Right atrium auricular region (tissue), 2 donors: ENCODE measurements around the gene C1QB. TPM values are rescaled to one million over a fixed set of nuclear protein-coding genes. Genes with fewer than 3 reads are reported as not detected.

ENCODE experiments used
- DNase-seq: peaks from one replicate; pipeline ENCODE4 v3.0.0-alpha.2; 2019; ENCODE audit warnings: low spot score
- H3K27ac ChIP-seq, 2 donors: fragments of 200-600 bp; sonication (generic); 1 replicate in 1 of 2; 2 replicates in 1 of 2; pipeline ENCODE4 v1.5.1; 2016 to 2019
- H3K27me3 ChIP-seq, 2 donors: fragments of 200-600 bp; sonication (generic); one replicate each; pipeline versions ENCODE4 v1.5.1 to v1.6.0; 2017 to 2019
- H3K36me3 ChIP-seq: fragments of 200-600 bp; sonication (generic); one replicate; pipeline ENCODE4 v1.5.1; 2016
- H3K4me1 ChIP-seq, 2 donors: fragments of 200-600 bp; sonication (generic); one replicate each; pipeline versions ENCODE4 v1.5.1 to v1.6.0; 2017 to 2019
- H3K4me3 ChIP-seq, 2 donors: fragments of 200-600 bp; sonication (generic); 1 replicate in 1 of 2; 2 replicates in 1 of 2; pipeline ENCODE4 v1.5.1; 2017 to 2019; ENCODE audit warnings: mild to moderate bottlenecking in 1 of 2, moderate library complexity in 1 of 2
- H3K9me3 ChIP-seq, 2 donors: fragments of 200-600 bp; sonication (generic); one replicate each; pipeline ENCODE4 v1.5.1; 2019
- total RNA-seq, 2 donors: library from RNA; depleted of rRNA; stranded (reverse); fragments of >200 nt; gene quantifications; one replicate each; pipeline ENCODE4 v1.1.0, GENCODE V29; 2016
- TF ChIP-seq, protein P1 (sequence below), 2 donors: fragments of 200-600 bp; sonication (generic); IDR thresholded peaks; one replicate each; pipeline ENCODE4 v1.5.1; 2019; ENCODE audit warnings: antibody characterized with exemption in 2 of 2

The C1QB gene
- total RNA-seq, 2 donors from 2014 or later: 82.5 to 262 TPM

GRCh38 chr1:22626237-22627157 lies 26.5 kb upstream of the C1QB start:
- no peaks in the 10 kb centered on the region for H3K27me3 ChIP-seq
- no peak overlapping the region for H3K4me3 ChIP-seq
- H3K27ac ChIP-seq: no peak overlapping the region
- H3K36me3 ChIP-seq: no peaks in the 10 kb centered on the region
- H3K4me1 ChIP-seq: peaks cover 0 to 7% of the 10 kb centered on the region in 2 donors
- no peak for DNase-seq
- no peaks in the 10 kb centered on the region for H3K9me3 ChIP-seq
- TF ChIP-seq, protein P1, sequence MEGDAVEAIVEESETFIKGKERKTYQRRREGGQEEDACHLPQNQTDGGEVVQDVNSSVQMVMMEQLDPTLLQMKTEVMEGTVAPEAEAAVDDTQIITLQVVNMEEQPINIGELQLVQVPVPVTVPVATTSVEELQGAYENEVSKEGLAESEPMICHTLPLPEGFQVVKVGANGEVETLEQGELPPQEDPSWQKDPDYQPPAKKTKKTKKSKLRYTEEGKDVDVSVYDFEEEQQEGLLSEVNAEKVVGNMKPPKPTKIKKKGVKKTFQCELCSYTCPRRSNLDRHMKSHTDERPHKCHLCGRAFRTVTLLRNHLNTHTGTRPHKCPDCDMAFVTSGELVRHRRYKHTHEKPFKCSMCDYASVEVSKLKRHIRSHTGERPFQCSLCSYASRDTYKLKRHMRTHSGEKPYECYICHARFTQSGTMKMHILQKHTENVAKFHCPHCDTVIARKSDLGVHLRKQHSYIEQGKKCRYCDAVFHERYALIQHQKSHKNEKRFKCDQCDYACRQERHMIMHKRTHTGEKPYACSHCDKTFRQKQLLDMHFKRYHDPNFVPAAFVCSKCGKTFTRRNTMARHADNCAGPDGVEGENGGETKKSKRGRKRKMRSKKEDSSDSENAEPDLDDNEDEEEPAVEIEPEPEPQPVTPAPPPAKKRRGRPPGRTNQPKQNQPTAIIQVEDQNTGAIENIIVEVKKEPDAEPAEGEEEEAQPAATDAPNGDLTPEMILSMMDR (IDR thresholded peaks at IDR 0.05): no peak

GRCh38 chr1:22627331-22627730 lies 25.7 kb upstream of the C1QB start:
- Histone ChIP-seq H3K27me3 (no peaks in the 10 kb centered on the region), H3K9me3 (no peaks in the 10 kb centered on the region), H3K36me3 (no peaks in the 10 kb centered on the region), H3K27ac (no peak overlapping the region), H3K4me3 (no peak overlapping the region), H3K4me1 (peaks cover 0 to 7% of the 10 kb centered on the region in 2 donors)
- DNase-seq: no peak
- TF ChIP-seq, protein P1 (IDR thresholded peaks at IDR 0.05): no peak

DNA sequence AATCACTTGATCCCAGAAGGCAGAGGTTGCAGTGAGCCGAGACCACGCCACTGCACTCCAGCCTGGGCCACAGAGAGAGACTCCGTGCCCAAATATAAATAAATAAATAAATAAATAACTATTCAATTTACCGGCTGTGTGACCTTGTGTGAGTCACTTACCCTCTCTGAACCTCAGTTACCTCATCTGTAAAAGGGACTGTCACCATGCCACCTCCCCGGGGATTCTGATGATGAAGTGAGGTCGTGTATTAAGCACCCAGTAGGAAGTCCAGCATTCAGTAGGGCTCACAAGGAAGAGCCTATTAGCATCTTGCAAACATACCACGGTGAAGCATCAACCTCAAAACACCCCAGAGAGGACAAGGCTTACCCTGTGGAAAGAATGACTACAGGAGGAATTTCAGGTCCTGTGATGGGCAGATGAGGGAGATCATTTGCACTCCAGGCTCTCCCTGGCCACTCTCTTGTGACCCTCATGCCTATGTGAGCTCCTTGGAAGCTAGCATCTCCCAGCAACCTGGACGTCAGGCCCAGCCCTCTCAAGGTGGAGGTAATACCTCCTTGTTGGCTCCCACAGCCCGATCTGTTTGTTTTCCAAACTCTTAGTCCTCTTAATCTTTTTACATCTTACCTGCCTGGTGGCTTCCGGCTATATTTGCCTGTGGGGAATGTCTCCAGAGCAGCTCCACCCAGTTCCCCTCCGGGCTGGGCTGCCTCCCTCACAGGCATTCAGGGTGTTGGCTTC lies 24.2 kb upstream of the C1QB start:
- TF ChIP-seq, protein P1 (IDR thresholded peaks at IDR 0.05): no peak
- Histone ChIP-seq H3K9me3 (no peaks in the 10 kb centered on the region), H3K27me3 (no peaks in the 10 kb centered on the region), H3K4me3 (no peak overlapping the region), H3K27ac (no peak overlapping the region), H3K36me3 (no peaks in the 10 kb centered on the region), H3K4me1 (peaks cover 0 to 7% of the 10 kb centered on the region in 2 donors)
- DNase-seq: no peak

DNA sequence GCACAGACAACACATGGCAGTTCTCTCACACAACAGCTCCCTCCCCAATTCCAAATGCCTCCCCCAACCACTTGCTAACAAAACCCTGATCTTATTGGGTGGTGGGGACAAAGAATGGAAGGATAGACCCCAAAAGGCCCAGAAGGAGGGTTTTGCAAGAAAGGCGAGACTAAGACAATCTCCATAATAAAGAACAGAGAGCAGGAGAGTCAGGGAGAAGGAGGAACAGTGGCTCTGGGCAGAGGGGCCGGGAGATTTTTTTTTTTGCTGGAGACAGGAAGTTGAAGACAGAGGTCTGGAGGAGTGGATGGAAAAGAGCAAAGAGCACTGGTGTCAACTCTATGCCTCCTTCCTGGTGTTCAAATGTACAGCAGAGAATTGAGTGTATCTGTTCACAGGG lies 23.1 kb upstream of the C1QB start:
- Histone ChIP-seq H3K27me3 (no peaks in the 10 kb centered on the region), H3K9me3 (no peaks in the 10 kb centered on the region), H3K36me3 (no peaks in the 10 kb centered on the region), H3K4me3 (no peak overlapping the region), H3K4me1 (peaks cover 0 to 7% of the 10 kb centered on the region in 2 donors), H3K27ac (no peak overlapping the region)
- DNase-seq: no peak
- TF ChIP-seq, protein P1 (IDR thresholded peaks at IDR 0.05): no peak

GRCh38 chr1:22633697-22634463 lies 19.2 kb upstream of the C1QB start:
- Histone ChIP-seq H3K27ac (no peak overlapping the region), H3K4me3 (no peak overlapping the region), H3K9me3 (no peaks in the 10 kb centered on the region), H3K4me1 (no peaks in the 10 kb centered on the region), H3K27me3 (no peaks in the 10 kb centered on the region), H3K36me3 (no peaks in the 10 kb centered on the region)
- TF ChIP-seq, protein P1 (IDR thresholded peaks at IDR 0.05): no peak
- no peak for DNase-seq
